HG03025 (cell line): ENCODE measurements around the gene NAA40.

Experiments used
- ATAC-seq: cut with Tn5 transposase; IDR thresholded peaks from one replicate; pipeline ENCODE4 v1.9.1; 2021; ENCODE audit warnings: mild to moderate bottlenecking, moderate library complexity; ENCODE audit not compliant: unreplicated experiment, low FRiP score

The NAA40 gene

DNA sequence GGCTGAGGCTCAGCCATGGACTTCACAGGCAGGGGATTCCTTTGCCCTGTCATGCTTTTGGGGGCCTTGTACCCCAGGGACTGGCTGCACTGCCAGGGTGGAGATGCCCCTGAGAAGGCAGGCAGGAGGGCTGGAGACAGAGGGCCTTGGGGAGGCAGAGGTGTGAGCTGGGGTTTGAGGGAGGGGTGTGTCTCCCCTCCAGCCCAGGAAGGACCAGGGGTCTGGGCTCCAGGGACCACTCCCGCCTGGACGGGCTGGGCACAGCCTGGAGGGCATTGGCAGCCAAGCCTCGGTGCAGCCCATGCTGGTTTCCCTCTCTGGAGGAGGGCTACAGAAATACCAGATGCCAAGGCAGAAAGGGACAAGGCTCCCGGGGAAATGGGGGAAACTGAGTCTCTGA, 66.9 kb downstream of the NAA40 start:
- ATAC-seq = no peak

DNA sequence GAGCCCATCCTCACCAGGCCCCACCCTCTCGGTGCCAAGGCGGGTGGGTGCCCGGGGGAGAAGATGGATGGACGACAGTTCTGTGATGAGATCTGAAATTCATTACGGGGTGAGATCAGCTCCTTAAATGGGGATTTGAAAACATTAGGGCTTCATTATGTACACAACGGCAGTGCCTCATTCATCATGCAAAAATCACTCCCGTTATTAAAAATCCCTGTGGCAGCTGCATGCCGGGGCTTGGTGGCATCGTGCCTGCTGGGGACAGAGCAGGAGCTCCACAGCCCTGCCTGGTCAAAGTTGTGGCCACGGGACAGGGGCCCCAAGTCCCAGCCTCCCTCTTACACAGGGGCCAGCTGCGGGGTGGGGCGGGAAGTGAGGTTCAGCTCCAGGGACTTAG, 67.6 kb downstream of the NAA40 start:
- ATAC-seq = no peak
